NCI-H1092 (cell line): ENCODE data around the gene SIRPG.
"Not testable (repeated sequence)": the region's sequence is repeated elsewhere in the genome, so short reads cannot be mapped to it uniquely, and the experiment has no call there.

Source experiments
- DNase-seq: peaks from one replicate; lab custom pipeline; 2025; lab: John Stamatoyannopoulos, UW

SIRPG gene

GRCh38 chr20:1635291-1635979 is 22.1 kb downstream of the SIRPG start:
- no peak for DNase-seq

DNA sequence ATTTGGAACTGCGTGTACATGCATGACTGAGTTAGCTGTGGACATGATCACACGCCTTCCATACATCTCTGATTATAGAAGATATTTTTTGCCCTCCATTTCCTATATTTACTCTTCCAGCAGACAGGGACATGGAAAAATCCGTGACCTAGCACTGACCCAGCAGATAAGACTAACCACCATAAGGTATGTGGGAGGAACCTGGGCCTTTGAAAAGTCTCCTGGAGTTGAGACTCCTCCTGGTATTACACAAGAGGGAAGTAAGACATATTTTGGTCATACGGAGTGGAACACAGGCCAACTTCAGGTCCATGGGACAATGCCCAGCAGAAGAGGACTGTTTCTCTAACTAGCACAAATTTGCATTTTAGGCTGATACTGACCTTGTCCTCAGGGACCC is 24.0 kb downstream of the SIRPG start:
- DNase-seq: no peak

DNA sequence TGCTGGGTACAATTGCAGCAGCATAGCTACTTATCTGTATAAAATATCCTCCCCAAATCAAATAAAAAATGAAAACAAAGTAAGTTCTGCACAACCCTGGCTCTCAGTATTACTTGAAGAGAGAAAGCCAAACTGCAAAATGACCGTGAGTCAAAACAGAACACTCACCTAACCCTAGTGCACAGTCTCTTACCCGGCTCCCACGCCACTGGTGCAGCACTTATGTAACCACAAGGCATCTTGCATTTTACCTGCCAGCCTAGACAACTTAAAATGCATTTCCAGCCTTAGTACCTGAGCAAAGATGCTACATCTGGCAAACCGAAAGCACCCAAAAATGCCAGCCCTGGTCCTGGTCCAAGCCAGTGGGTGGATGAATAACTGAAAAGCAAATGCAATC is 25.4 kb downstream of the SIRPG start:
- DNase-seq: no peak

DNA sequence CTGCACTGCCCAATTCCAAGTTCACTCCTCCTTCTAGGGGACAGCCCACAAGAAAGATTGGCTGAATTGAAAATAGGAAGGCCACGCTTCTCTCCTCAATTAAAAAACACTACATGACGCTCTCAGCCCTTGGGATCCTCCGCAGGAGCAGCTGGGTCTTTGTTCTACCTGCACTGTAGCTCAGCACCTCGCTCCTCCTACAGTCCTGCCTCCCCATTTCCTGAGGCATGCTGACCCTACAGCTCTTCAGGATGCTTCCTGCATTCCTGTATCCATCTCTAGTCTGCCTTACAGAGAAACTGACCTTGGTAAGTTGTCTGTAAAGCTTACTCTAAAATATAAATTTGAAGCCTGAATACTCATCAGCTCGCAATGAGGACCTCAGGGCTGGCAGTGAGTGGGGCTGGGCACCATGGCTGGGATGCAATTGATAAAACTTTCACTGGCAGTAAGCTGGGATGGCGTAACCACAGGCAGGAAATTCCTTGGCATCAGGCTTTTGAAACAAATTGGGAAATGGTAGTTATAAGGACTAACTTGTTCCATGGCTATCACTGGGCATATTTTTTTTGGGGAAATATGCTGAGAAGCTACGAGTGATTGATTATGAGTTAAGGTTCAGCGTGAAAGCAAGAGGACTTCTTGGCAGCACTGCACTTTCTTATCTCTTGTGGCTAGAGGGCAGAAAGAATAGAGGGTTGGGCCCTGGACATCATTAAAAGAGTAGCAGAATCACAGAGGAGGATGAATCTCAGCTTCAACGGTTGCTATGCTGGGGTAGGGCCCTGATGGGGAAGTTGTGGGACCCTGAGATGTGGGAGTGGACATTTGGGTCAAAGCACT is 26.0 kb downstream of the SIRPG start:
- no peak for DNase-seq

- no peak for DNase-seq
Measured at GRCh38 chr20:1630186-1630585, 27.4 kb downstream of the SIRPG start.

DNA sequence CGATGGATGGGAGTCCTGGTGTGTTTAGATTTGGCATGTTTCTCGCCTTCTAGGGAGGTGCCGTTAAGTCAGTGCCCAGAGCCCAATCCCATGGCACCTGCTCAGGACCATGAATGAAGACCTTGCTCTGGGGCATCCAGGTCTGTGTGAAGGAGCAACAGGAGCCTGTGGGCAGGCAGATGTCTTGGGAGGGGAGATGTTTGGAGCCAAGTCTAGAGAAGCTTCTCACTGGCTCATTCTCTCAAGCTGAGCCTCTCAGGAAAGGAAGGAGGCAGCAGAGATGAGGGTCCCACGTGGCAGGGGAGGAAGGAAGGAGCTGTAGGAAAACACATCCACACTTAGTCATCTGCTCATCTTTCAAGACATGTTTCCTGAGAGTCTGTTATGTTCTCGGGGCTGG is 28.3 kb downstream of the SIRPG start:
- DNase-seq: no peak

DNA sequence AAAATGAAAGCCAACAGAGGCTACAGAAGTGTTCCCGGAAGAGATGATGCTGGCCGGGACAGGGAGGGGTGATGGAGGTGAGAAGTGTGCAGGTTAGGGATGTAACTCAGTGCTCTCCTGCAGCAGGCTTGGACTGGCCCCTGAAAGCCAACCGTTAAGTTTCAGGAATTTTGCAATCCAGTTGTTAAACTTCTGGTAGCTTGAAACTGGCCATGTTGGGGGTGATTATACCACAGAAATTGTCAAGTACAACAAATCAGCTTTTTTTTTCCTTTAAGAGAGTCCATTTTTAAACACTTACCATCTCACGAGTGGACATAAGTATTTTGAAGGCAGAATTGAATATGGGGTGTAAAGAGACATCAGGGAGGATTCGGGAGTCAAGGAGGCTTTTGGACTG is 29.0 kb downstream of the SIRPG start:
- DNase-seq: no peak

DNA sequence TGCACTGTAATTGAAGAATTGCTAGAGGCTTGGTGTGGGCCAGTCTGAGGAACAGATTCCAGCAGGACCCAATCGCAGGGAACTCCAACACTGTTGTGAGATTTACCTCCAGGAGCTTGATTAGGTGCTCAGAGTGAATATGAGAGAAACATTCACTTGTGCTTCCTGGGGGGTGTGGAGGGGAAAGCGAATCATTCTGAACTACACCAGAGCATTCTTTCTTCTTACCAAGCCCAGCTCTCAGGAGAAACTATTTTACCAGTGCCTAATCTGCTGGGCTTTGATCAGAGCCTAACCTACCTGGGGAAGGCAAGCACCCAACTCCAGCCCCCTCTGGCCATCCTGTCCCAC is 30.4 kb downstream of the SIRPG start:
- DNase-seq: no peak

DNA sequence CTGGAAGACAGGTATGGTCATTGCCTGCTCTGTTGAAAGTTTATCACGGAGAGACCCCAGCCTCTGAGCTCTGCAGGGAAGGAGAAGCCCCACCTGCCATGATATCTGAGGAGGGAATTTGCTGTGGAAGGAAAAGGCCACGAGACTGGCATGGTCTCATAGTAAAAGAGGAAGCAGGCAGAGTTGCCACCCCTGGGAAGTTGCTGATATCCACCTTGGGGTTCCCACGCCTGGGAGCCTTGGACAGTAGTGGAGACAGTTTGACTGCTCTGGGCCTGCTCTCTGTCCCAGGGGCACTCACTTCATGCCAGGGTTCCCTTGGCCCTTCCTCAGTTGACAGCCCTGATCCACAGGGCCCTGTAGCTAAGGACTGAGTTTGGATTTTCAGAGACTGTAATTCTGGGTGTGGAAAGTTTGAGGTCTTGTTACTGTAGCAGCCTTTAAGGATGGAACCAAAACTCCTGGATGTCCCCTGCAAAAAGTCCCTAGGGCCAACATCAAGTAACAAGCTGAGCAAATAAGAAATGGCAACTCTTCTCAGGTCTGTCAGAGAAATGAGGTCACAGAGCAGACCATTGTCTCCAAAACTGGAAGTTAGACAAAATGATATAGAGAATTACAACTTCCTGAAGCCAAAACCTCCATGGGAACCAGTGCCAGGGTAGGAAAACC is 30.9 kb downstream of the SIRPG start:
- no peak for DNase-seq

DNA sequence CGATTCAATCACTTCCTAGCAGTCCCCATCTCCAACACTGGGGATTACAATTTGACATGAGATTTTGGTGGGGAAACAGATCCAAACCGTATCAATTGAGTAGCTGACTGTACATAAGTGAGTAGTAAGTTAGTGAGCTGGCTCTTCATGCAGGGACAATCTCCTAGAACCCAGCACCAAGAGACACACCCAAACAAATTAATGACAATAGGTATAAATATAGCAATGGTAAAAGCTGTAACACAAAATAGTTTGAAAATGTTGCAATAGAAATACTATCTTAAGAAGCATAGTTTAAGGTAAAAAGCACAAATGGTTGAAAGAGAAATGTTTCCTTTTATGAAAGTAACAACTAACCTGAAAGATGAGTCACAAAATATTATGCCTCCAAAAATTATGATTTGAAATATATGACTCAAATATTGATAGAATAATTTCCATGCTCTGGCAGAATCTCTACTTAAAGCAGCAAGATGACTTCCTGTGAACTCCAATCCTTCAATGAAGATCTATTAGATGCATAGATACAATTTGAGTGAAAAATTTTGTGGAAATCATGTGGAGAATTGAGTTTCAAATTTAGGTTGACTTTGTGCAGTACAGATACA is 32.4 kb downstream of the SIRPG start:
- DNase-seq: no peak

DNA sequence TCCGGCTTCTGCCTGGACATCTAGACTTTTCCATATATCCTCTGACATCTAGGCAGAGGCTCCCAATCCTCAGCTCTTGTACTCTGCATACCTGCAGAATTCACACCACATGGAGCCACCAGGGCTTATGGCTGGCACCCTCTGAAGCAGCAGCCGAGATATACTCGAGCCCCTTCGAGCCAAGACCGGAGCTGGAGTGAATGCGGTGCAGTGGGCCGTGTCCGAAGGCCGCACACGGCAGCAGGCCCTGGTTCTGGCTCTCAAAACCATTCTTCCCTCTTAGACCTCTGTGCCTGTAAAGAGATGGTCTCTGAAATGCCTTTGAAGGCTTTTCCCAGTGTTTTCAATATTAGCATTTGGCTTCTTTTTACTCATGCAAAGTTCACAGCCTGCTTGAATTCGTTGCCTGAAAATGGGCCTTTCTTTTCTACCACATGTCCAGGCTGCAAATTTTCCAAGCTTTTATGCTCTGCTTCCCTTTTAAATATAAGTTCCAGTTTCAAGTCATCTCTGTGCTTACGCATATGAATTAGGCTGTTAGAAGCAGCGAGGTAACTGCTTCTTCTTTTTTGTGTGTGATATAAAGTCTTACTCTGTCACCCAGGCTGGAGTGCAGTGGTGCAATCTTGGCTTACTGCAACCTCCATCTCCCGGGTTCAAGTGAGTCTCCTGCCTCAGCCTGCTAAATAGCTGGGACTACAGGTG is 33.9 kb downstream of the SIRPG start:
- DNase-seq: no peak

GRCh38 chr20:1622450-1622849 is 35.1 kb downstream of the SIRPG start:
- DNase-seq: no peak

DNA sequence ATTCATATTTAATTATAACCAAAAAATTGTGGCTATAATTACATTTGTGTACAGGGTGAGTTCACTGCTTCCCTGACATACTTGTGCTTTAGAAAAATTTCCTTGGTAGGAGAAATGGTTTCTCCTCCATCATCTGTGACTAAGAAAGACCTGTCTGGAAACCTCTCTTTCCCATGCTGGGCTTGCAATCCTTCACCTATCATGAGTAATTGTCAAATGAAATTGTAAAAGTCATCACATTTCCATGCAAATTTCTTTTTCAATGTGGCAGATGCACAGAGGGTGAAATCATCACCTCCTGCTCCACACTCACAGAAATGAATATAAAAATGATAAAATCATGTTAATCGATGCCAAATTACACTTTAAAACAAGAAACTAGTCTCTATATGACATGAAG is 36.3 kb downstream of the SIRPG start:
- DNase-seq: no peak

DNA sequence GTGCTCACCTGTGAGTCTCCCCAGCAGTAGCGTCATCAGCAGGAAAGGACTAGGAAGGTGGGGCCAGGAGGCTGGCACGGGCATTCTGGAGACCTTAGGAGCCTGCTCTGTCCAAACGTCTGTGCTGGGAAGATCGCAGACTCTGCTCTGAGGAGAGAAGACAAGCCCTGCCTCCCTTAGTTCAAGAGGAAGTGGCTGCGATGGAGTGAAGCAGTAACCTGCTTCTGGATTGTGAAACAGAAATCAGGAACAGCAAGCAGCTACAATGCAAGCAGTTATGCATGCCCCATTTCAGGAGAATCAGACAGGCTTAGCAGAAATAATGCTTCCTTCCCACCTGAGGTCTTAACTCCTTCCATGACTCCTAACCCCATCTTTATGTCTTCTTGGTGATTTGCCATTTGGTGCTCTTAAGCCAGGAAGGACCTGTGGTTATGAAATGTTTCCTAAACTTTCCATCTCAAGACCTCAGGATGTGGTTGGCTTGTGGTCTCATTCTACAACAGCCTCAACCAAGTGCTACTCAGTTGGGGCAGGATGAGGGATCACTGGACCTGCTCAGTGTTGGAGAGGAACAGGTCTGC is 37.6 kb downstream of the SIRPG start, which contains the start of gene SIRPB1:
SIRPB1 (minus strand) TSS at position 149 of the 584 bp plus-strand sequence; CDS start at position 84, 65 bp downstream.
- no peak for DNase-seq

DNA sequence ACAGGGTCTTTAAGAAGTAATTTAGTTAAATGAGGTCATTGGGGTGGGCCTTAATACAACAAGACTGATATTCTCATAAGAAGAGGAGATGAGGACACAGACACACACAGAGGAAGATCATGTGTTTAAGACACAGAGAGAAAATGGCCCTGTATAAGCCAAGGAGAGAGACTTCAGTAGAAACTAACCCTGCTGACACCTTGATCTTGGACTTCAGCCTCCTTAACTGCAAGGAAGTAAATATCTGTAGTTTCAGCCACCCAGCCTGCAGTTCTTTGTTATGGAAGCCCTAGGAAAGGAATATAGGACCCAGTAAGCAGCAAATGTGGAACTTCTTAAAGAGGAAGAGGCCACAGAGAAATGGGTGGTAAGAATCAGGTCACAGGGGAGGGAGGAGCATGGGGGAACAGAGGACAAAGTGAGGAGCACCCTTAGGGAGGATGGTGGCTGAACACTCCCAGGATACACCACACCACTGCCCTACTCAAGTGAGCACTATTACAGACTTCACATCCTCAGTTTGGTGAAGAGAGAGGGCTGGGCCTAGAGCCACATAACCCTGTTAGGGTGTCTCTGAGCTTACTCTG is 38.5 kb downstream of the SIRPG start:
- DNase-seq: no peak

DNA sequence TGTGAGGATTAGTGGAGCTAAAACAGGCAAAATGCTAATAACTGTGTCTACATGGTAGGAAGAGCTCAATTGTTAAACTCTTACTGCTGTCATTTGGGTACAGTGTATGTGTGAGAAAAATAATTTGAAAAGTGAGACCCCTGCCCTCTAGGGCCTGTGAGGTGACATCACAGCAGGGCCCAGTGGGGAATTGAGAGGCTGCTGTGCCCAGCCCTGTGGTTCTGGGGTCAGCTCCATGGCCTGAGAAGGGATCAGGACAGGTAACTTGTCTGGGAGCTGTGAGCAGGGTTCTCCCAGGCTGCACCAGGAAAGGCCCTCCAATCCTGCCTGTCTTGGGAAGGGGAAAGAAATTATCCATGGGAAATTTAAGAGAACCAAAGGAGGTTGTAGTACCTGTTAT is 39.1 kb downstream of the SIRPG start:
- DNase-seq: no peak

GRCh38 chr20:1616858-1617434 is 40.6 kb downstream of the SIRPG start:
- DNase-seq: no peak

- not testable (repeated sequence) for DNase-seq
Measured at GRCh38 chr20:1610404-1610803, 47.2 kb downstream of the SIRPG start.

GRCh38 chr20:1608678-1609347 is 48.8 kb downstream of the SIRPG start:
- DNase-seq: not testable (repeated sequence)

GRCh38 chr20:1600736-1601135 is 56.8 kb downstream of the SIRPG start:
- DNase-seq: no peak
